Measurements from ENCODE around the gene TLE3.

GRCh38 chr15:70132139-70132538, 34.4 kb upstream of the TLE3 start:
- TF ChIP-seq POLR2A (IDR thresholded peaks at IDR 0.05): no peak
- TF ChIP-seq CTCF (IDR thresholded peaks at IDR 0.05): no peak
- no peak for TF ChIP-seq POLR2AphosphoS5 (IDR thresholded peaks at IDR 0.05)
